Dermis blood vessel endothelial cell (primary cell): Measurements from ENCODE around the gene FSTL5. TPM values are rescaled to one million over a fixed set of nuclear protein-coding genes. Genes with fewer than 3 reads are reported as not detected.
"Not testable (repeated sequence)": the region's sequence is repeated elsewhere in the genome, so short reads cannot be mapped to it uniquely, and the experiment has no call there.

Source experiments
- DNase-seq: peaks from one replicate; pipeline ENCODE4 v3.0.0; 2010
- total RNA-seq: library from RNA; depleted of rRNA; stranded (reverse); fragments of >200 nt; gene quantifications from 2 replicates; pipeline ENCODE4 v1.2.3, GENCODE V29; 2014

The FSTL5 gene
- under 0.01 and 1.3 TPM in 2 replicates for total RNA-seq

DNA sequence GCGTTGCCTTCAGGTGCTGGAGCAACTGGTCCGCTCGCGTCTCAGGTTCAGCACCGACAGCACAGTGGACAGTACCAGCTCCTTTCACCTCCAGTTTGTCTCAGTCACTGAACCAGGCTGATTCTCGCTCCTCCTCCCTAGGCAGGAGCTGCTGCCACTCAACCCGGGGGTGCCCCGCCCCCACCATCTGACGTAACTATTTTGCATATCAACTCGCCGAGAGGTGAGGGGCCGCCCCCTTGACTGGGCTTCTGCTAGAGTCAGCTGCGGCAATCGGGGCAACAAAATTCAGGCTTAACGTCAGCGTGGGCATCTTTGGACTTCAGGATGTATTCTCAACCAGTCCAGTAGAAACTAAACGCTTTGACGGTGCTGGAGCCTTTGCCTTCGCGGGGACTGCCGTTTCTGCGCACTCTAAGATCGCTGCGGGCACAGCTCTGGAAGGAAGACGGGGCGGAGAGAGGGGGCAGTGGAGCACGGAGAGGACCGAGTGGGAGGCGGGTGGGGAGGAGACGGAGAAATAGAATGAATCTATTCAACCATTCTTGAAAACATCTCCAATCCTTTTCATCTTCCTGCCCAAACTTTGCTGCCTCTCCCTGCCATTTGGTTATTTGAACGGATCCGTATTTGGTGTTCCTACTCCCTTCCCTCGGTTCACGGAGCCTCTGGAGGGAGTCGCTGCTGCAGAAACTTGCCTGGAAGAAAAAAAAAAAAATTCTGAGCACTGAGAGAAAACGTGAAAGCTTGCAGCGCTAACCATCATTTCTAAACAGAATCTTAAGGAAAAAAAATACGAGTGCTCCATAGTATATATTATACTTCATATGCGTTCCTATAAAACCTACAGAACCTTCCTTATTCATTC lies at the start of gene FSTL5:
TSS of gene FSTL5 (minus strand) at position 109 of the 868 bp plus-strand sequence. CDS start 52,604 bp downstream, outside the sequence.
- peak; percentile 89 for DNase-seq

GRCh38 chr4:162209706-162210105 lies 45.9 kb upstream of the FSTL5 start:
- no peak for DNase-seq

DNA sequence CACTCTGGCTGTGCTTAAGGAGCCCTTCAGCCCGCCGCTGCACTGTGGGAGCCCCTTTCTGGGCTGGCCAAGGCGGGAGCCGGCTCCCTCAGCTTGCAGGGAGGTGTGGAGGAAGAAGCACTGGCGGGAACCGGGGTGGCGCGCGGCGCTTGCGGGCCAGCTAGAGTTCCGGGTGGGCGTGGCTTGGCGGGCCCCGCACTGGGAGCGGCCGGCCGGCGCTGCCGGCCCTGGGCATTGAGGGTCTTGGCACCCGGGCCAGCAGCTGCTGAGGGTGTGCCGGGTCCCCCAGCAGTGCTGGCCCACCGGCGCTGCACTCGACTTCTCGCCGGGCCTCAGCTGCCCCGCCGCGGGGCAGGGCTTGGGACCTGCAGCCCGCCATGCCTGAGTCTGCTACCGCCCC lies 39.7 kb upstream of the FSTL5 start:
- not testable (repeated sequence) for DNase-seq

DNA sequence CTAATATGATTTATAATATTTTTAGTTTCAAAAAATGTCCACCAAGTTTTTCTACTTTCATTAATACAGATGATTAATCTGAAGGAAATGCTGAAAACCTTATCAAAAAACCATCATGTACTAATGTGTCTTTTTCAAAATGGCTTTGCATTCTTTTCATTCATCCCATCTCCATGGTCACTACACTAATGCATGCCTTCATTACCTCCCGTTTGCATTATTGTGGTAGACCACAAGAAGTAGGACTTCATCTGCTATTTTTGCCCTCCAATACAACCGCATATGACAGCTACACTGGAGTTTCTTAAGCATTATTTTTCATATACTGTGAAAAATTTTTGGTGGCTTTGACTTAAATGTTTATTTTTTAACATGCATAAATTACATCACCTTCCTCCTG lies 37.9 kb upstream of the FSTL5 start:
- no peak for DNase-seq

- DNase-seq, result no peak
Observed at GRCh38 chr4:162170509-162170908, 6.7 kb upstream of the FSTL5 start.

GRCh38 chr4:162164906-162165510 lies 1.2 kb upstream of the FSTL5 start:
- peak; percentile 10 for DNase-seq

GRCh38 chr4:162162672-162163071 lies 1.1 kb downstream of the FSTL5 start:
- DNase-seq, result no peak

DNA sequence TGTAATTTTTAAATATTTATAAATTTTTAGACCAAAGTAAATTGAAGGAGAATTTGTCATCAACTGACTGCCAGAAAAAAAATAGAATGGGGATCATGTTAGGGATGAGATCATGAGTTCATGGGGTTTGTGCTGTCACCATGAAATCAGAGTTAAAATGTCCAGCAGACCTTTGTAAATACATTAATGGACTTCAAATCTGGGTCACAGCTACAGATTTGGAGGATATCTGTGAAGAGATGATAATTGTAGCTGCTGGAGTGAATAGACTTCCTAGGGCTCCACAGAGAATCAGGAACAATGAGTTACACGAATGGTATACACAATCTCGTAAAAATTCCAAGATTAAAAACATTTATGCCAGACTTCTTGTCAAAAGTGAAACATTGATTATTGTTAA lies 6.6 kb downstream of the FSTL5 start:
- DNase-seq, result no peak

DNA sequence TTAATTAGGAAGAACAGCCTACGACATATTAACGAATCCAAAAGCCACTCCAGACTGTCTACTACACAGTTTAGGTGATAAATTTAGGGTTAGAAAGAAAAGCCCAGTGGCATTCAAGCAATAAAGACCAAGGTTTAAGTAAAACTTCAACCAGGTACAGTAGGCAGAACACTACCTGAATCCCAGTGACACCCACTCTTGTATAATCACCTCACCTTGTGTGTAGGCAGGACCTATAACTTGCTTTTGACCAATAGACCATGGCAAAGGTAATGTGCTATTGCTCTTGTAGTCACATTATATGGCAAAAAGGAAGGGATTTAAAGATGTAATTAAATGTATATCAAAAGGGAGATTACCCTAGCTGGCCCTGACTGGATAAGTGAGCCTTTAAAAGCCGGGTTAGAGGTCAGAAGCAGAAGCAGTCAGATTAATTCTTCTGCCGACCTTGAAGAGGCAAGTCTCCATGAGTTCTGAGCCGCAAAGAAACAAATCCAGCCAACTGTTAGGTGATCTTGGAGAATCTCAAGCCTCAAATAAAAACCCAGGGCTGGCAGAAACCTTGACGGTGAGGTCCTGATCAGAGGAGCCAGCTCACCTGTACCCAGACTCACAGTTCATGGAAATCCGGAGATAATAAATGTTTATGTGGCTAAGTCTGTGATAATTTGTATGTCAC lies 8.8 kb downstream of the FSTL5 start:
- DNase-seq, result no peak

GRCh38 chr4:162151850-162152249 lies 11.9 kb downstream of the FSTL5 start:
- no peak for DNase-seq

DNA sequence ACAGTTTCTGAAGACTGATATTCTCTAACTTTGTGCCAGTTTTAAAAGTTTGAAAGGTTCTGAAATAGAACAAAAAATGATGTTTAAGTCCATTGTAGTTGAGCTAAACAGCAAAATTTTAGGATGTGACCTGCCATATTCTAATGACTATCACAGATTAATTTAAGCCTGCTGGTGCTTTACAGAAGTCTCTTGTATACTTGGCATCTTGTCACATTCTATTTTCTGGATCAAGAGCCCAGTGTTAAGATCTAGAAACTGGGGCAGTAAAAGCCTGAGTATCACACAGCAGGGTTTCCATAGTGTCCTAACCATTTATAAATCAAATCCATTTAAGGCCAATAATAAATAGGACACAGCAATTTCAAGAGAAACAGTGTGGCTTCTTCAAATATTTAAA lies 12.4 kb downstream of the FSTL5 start:
- DNase-seq, result no peak

GRCh38 chr4:162149644-162150043 lies 14.2 kb downstream of the FSTL5 start:
- DNase-seq, result no peak

DNA sequence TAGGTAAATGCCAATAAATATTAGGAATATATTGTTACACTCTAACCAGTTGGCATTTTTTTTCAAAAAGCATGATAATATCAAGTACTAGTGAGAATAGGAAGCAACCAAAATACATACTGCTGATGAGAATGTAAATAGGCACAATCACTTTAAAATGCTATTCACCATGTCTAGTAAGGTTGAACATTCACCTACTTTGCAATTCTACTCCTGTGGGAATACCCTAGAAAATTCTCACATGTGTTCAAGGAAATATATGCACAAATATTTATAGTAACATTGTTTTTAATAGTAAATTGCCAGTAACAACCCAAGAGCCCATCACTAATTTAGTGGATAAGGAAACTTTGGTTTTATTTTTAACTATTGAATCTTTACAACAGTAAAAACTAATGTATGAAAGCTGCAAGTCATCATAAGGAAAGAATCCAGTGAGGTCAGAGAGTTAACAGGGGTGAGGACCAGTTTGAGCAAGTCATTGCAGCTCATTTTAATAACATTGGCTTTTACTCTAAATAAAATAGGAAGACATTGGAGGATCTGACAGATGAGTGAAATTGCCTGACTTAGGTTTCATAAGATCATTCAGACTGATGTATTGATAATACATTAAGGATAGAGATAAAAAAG lies 23.6 kb downstream of the FSTL5 start:
- DNase-seq, result no peak

DNA sequence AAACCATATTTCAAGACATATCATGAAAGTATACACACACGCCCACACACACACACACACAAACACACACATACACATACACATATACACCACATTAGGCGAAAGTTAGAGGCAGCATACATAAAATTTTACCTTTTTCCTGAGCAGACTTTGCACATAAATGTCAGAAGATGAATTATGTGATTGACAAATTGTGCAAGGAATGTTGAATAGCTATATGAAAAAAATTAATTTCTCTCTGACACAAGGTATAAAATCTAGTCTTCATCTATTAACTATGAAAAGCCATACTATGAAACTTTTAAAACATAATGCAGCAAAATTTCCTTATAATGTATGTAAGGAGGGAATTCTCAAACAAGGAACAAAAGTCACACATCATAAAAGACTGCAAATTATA lies 24.4 kb downstream of the FSTL5 start:
- DNase-seq, result no peak

GRCh38 chr4:162131256-162131655 lies 32.5 kb downstream of the FSTL5 start:
- DNase-seq, result peak; percentile 36

GRCh38 chr4:162126729-162127128 lies 37.1 kb downstream of the FSTL5 start:
- DNase-seq, result no peak

- no peak for DNase-seq
Observed at GRCh38 chr4:162117051-162117450, 46.7 kb downstream of the FSTL5 start.

- no peak for DNase-seq
Observed at GRCh38 chr4:162116095-162116779, 47.6 kb downstream of the FSTL5 start.

GRCh38 chr4:162115333-162115732 lies 48.5 kb downstream of the FSTL5 start:
- DNase-seq, result no peak

DNA sequence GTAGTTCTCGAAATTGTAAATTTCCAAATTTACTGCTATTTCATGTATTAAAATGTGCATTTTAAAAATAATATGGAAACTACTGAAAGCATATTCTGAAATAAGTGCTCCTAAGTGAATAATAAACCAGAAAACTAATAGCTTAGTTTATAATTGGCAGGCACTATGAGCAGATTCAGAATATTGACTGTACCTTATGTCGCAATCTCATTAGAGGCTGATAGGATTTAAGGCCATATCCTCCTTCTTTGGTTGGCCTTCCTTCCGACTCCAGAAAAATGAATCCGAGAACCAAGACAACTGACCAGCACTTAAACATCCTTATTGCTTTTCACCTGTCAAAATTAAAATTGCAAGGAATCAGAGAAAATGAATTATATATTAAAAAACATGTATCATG lies 52.7 kb downstream of the FSTL5 start:
- no peak for DNase-seq

- no peak for DNase-seq
Observed at GRCh38 chr4:162104459-162105124, 59.2 kb downstream of the FSTL5 start.

DNA sequence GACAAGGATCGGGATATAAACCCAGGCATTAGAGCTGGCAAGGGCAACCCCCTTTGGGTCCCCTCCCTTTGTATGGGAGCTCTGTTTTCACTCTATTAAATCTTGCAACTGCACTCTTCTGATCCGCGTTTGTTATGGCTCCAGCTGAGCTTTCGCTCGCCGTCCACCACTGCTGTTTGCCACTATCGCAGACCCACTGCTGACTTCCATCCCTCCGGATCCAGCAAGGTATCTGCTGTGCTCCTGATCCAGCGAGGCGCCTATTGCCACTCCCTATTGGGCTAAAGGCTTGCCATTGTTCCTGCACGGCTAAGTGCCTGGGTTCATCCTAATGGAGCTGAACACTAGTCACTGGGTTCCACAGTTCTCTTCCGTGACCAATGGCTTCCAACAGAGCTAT lies 59.9 kb downstream of the FSTL5 start:
- DNase-seq, result not testable (repeated sequence)
